Activated CD4-positive, alpha-beta memory T cell treated with anti-CD3 and anti-CD28 coated beads, Interleukin-2, amount 10 ng/mL, durations not matched to agents 7 days and 5 days (primary cell): Measurements from ENCODE around the gene NPR1. TPM values are rescaled to one million over a fixed set of nuclear protein-coding genes. Genes with fewer than 3 reads are reported as not detected.

Experiments used
- CTCF ChIA-PET: fragments of 350-600 bp; sonication (Branson Sonifier 250); formaldehyde crosslinking; loops from one replicate; lab custom pipeline; 2021; ENCODE audit warnings: antibody characterized with exemption, inconsistent platforms; lab: Charles Lee
- POLR2A ChIA-PET: fragments of 350-600 bp; sonication (Branson Sonifier 250); formaldehyde crosslinking; loops from one replicate; lab custom pipeline; 2021; ENCODE audit warnings: antibody characterized with exemption; lab: Charles Lee
- DNase-seq: peaks from one replicate; pipeline ENCODE4 v3.0.0-alpha.2; 2020
- H3K27ac Mint-ChIP-seq: one replicate; pipeline ENCODE4 v1.8.0; 2021; ENCODE audit warnings: mild to moderate bottlenecking, mixed read lengths
- H3K27me3 Mint-ChIP-seq: one replicate; pipeline ENCODE4 v1.8.0; 2021; ENCODE audit warnings: mixed read lengths
- H3K36me3 Mint-ChIP-seq: one replicate; pipeline ENCODE4 v1.8.0; 2021; ENCODE audit warnings: low read depth, mixed read lengths
- H3K4me1 Mint-ChIP-seq: one replicate; pipeline ENCODE4 v1.8.0; 2021; ENCODE audit warnings: mixed read lengths
- H3K4me3 Mint-ChIP-seq: one replicate; pipeline ENCODE4 v1.8.0; 2021; ENCODE audit warnings: mild to moderate bottlenecking, mixed read lengths
- H3K9me3 Mint-ChIP-seq: one replicate; pipeline ENCODE4 v1.8.0; 2021; ENCODE audit warnings: mixed read lengths
- total RNA-seq, 2 experiments: library from RNA; stranded (reverse); gene quantifications; one replicate each; pipeline ENCODE4 v1.2.3, GENCODE V29; 2021

The NPR1 gene
- total RNA-seq, 2 experiments from 2014 or later = not detected

- H3K27ac Mint-ChIP-seq = no peak overlapping the region
- H3K4me1 Mint-ChIP-seq = peaks cover 15% of the 10 kb centered on the region
- POLR2A ChIA-PET = interaction anchor here (1.2 kb wide), 1 partner anchor 15 kb away, joined by 4 read pairs; the partner anchor contains the start of gene INTS3
- H3K27me3 Mint-ChIP-seq = no peaks in the 10 kb centered on the region
- no peak for DNase-seq
- H3K4me3 Mint-ChIP-seq = no peak overlapping the region
- peaks cover 55% of the 10 kb centered on the region for H3K36me3 Mint-ChIP-seq
- CTCF ChIA-PET = interaction anchor here (0.6 to 1.7 kb wide), 2 partner anchors 9 to 10 kb away, joined by 3 to 4 read pairs; no protein-coding TSS in a partner anchor
- H3K9me3 Mint-ChIP-seq = no peaks in the 10 kb centered on the region
Measured at GRCh38 chr1:153742411-153743142, 64.1 kb downstream of the NPR1 start.

Other genes starting within 250 kb of the NPR1 start
- gene S100A7, start 218.0 kb upstream of the NPR1 start, total RNA-seq = not detected
- 100 to 1,000 TPM; 781 to 799 TPM for gene S100A6, start 142.7 kb upstream of the NPR1 start, total RNA-seq
- 1 to 10 TPM; 2.2 to 4.7 TPM for gene S100A5, start 137.8 kb upstream of the NPR1 start, total RNA-seq
- gene S100A4, start 132.9 kb upstream of the NPR1 start, total RNA-seq = 1,000 to 10,000 TPM; 1,297 to 1,322 TPM
- not detected for gene S100A3, start 129.4 kb upstream of the NPR1 start, total RNA-seq
- gene S100A2, start 112.8 kb upstream of the NPR1 start, total RNA-seq = 1 to 10 TPM in 1 of 2 experiments, under 1 TPM in 1; 0.85 to 1.2 TPM
- not detected for gene S100A16, start 65.6 kb upstream of the NPR1 start, total RNA-seq
- gene S100A14, start 62.4 kb upstream of the NPR1 start, total RNA-seq = not detected
- 1 to 10 TPM; 6.1 TPM for gene S100A13, start 51.2 kb upstream of the NPR1 start, total RNA-seq
- gene S100A1, start 50.3 kb upstream of the NPR1 start, total RNA-seq = not detected
- 10 to 100 TPM; 84.7 to 87.1 TPM for gene CHTOP, start 44.6 kb upstream of the NPR1 start, total RNA-seq
- gene SNAPIN, start 20.0 kb upstream of the NPR1 start, total RNA-seq = 10 to 100 TPM; 35.0 to 35.6 TPM
- 100 to 1,000 TPM; 166 to 169 TPM for gene ILF2, start 7.7 kb upstream of the NPR1 start, total RNA-seq
- 10 to 100 TPM; 46.9 to 50.5 TPM for gene INTS3, start 49.4 kb downstream of the NPR1 start, total RNA-seq
- 10 to 100 TPM; 24.9 to 25.3 TPM for gene SLC27A3, start 96.7 kb downstream of the NPR1 start, total RNA-seq
- gene GATAD2B, start 244.3 kb downstream of the NPR1 start, total RNA-seq = 10 to 100 TPM; 70.8 to 71.1 TPM